Measurements from ENCODE around the gene UBE2L3. TPM values are rescaled to one million over a fixed set of nuclear protein-coding genes. Genes with fewer than 3 reads are reported as not detected.
A peak's percentile ranks its signal among the peaks of the same experiment; 100 is the strongest.
"Not testable (repeated sequence)": the region's sequence is repeated elsewhere in the genome, so short reads cannot be mapped to it uniquely, and the experiment has no call there.

Gene UBE2L3
- total and polyA plus RNA-seq, 2 of the 13 experiments (the other 11 are each of a cell fraction or from before 2014, with no cell fraction given), result 30.2 to 58.1 TPM

DNA sequence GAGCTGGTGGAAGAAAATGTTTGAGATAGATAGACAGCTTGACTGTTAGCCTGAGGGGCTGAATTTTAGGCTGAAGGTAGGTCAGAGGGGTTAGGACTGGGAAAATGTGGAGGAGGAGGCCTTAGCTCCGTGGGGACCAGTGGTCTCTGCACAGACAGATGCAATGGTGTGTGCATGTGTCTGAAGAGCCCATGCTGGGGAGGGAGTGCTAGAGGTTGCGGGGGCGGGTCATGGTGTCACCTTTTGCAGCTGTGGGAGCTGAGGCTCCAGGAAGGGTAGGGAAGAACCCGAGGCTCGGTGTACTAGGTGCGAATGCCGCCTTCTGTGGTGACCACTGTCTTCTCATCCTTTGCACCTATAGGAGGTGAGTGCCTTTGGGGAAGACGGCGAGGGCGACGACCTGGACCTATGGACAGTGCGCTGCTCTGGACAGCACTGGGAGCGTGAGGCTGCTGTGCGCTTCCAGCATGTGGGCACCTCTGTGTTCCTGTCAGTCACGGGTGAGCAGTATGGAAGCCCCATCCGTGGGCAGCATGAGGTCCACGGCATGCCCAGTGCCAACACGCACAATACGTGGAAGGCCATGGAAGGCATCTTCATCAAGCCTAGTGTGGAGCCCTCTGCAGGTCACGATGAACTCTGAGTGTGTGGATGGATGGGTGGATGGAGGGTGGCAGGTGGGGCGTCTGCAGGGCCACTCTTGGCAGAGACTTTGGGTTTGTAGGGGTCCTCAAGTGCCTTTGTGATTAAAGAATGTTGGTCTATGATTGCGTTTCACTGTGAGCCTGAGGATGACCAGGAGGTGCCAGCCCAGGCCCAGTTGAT is 76.2 kb downstream of the UBE2L3 start:
- TF ChIP-seq, protein P1, sequence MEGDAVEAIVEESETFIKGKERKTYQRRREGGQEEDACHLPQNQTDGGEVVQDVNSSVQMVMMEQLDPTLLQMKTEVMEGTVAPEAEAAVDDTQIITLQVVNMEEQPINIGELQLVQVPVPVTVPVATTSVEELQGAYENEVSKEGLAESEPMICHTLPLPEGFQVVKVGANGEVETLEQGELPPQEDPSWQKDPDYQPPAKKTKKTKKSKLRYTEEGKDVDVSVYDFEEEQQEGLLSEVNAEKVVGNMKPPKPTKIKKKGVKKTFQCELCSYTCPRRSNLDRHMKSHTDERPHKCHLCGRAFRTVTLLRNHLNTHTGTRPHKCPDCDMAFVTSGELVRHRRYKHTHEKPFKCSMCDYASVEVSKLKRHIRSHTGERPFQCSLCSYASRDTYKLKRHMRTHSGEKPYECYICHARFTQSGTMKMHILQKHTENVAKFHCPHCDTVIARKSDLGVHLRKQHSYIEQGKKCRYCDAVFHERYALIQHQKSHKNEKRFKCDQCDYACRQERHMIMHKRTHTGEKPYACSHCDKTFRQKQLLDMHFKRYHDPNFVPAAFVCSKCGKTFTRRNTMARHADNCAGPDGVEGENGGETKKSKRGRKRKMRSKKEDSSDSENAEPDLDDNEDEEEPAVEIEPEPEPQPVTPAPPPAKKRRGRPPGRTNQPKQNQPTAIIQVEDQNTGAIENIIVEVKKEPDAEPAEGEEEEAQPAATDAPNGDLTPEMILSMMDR (CRISPR knock-in tag; IDR thresholded peaks at IDR 0.05), result peak; percentile 43
- 0 out of 2 replicates have a peak, but pooled peaks have one; percentile 49 for TF ChIP-seq ZNF672 (CRISPR knock-in tag; IDR thresholded peaks at IDR 0.05)
- TF ChIP-seq ZKSCAN5 (CRISPR knock-in tag; IDR thresholded peaks at IDR 0.05), result 0 out of 2 replicates have a peak, but pooled peaks have one; percentile 19
- TF ChIP-seq HNRNPL (IDR thresholded peaks at IDR 0.05; ENCODE audit: low read depth, low read length), result 0 out of 2 replicates have a peak, but pooled peaks have one; percentile 32
- no peak for TF ChIP-seq ZNF773 (CRISPR knock-in tag; IDR thresholded peaks at IDR 0.05; ENCODE audit: borderline replicate concordance)
- peak; percentile 27; the same call in 1 of the 2 replicates for TF ChIP-seq ZNF768 (CRISPR knock-in tag; IDR thresholded peaks at IDR 0.05)
- BruUV-seq (replicated peaks), result no TSS peak
- POLR2A ChIA-PET, result interaction anchor here (1.1 to 3.3 kb wide), 6 partner anchors 14 to 75 kb away, joined by 3 to 58 read pairs (median 8); partner anchors contain the start of genes PPIL2 and YDJC
- H4K20me1 ChIP-seq (ENCODE audit: insufficient read depth, low read length), result no peaks in the 10 kb centered on the region
- H3K4me3 ChIP-seq (replicated peaks in 1 of 3; ENCODE audit: insufficient read depth in 1 of 3, low read depth in 2 of 3, low read length in 3 of 3), result peak overlapping the region in 2 of 3 experiments; percentile 66 to 85; a peak in 1 of 6 replicates
- 92% methylated on average over 11 of the region's 22 CpGs for WGBS (ENCODE audit: low lambda C conversion rate)
- no peak for ATAC-seq
- H3K27ac ChIP-seq (ENCODE audit: extremely low read length, insufficient read depth, low read length), result peak overlapping the region; percentile 78
- H3K4me1 ChIP-seq (ENCODE audit: insufficient read depth, low read length), result peaks cover 47% of the 10 kb centered on the region
- H3K27me3 ChIP-seq (ENCODE audit: control insufficient read depth in 1 of 2, insufficient read depth in 2 of 2, low read length in 2 of 2), result no peaks in the 10 kb centered on the region
- CTCF ChIA-PET (ENCODE audit: low intra/inter-chr PET ratio, low total read pairs), result interaction anchor here (2.5 to 3.0 kb wide), 2 partner anchors 14 to 19 kb away, joined by 11 to 16 read pairs; partner anchors contain the start of gene YDJC
- intact Hi-C loops (cut with micrococcal nuclease; ENCODE audit: unreplicated experiment) (loop anchor here (2.0 to 5.0 kb wide), 2 partner anchors 19 to 51 kb away; no protein-coding TSS in a partner anchor), in situ Hi-C loops (cut with HindIII; ENCODE audit: extremely low pct_ligation_motif_present, low pct_unique_long_range_greater_than_20kb) (no loop called here)
- peak overlapping the region; percentile 82 for H3K4me2 ChIP-seq (ENCODE audit: low read depth, low read length)
- H3K9ac ChIP-seq (ENCODE audit: insufficient read depth, low read depth, low read length), result peak overlapping the region; percentile 79; the same call in 1 of the 2 replicates
- H3K9me3 ChIP-seq (ENCODE audit: low read length), result no peaks in the 10 kb centered on the region
- DNase-seq (ENCODE audit: low spot score), result no peak
- no peak for FAIRE-seq
- H2AFZ ChIP-seq (ENCODE audit: low read length), result no peak overlapping the region
- H3K79me2 ChIP-seq (ENCODE audit: insufficient read depth, low read length), result peaks cover 10% of the 10 kb centered on the region
- peaks cover 0 to 14% of the 10 kb centered on the region in 2 experiments; a peak in 3 of 5 replicates for H3K36me3 ChIP-seq (replicated peaks in 1 of 2; ENCODE audit: control insufficient read depth in 1 of 2, insufficient read depth in 2 of 2, low read length in 2 of 2)

DNA sequence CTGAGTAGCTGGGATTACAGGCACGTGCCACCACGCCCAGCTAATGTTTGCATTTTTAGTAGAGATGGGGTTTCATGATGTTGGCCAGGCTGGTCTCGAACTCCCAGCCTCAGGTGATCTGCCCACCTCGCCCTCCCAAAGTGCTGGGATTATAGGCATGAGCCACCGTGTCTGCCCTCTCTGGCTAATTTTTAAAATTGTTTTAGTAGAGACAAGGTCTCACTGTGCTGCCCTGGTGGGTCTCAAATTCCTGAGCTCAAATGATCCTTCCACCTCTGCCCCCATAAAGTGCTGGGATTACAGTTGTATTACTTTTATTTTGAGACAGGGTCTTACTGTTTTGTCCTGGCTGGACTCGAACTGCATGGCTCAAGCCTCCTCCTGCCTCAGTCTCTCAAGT is 78.0 kb downstream of the UBE2L3 start:
- BruUV-seq (replicated peaks); H3K9ac ChIP-seq (ENCODE audit: insufficient read depth, low read depth, low read length); in situ Hi-C loops (cut with HindIII; ENCODE audit: extremely low pct_ligation_motif_present, low pct_unique_long_range_greater_than_20kb); H3K27me3 ChIP-seq (ENCODE audit: control insufficient read depth in 1 of 2, insufficient read depth in 2 of 2, low read length in 2 of 2); H3K9me3 ChIP-seq (ENCODE audit: low read length); H3K4me2 ChIP-seq (ENCODE audit: low read depth, low read length); FAIRE-seq; H4K20me1 ChIP-seq (ENCODE audit: insufficient read depth, low read length); DNase-seq (ENCODE audit: low spot score); intact Hi-C loops (cut with micrococcal nuclease; ENCODE audit: unreplicated experiment); H3K4me3 ChIP-seq (replicated peaks in 1 of 3; ENCODE audit: insufficient read depth in 1 of 3, low read depth in 2 of 3, low read length in 3 of 3); ATAC-seq; H2AFZ ChIP-seq (ENCODE audit: low read length); H3K27ac ChIP-seq (ENCODE audit: extremely low read length, insufficient read depth, low read length): not testable (repeated sequence)
- H3K79me2 ChIP-seq (ENCODE audit: insufficient read depth, low read length), result peaks cover 10% of the 10 kb centered on the region
- 93% methylated on average over 6 of the region's 6 CpGs for WGBS (ENCODE audit: low lambda C conversion rate)
- H3K36me3 ChIP-seq (replicated peaks in 1 of 2; ENCODE audit: control insufficient read depth in 1 of 2, insufficient read depth in 2 of 2, low read length in 2 of 2), result peaks cover 0 to 18% of the 10 kb centered on the region in 2 experiments; a peak in 3 of 5 replicates
- ChIA-PET POLR2A (interaction anchor here (0.7 kb wide), 2 partner anchors 20 to 39 kb away, joined by 3 read pairs; partner anchors contain the start of gene PPIL2), CTCF (ENCODE audit: low intra/inter-chr PET ratio, low total read pairs) (interaction anchor here (2.1 kb wide), 1 partner anchor 21 kb away, joined by 5 read pairs; no protein-coding TSS in a partner anchor)
- H3K4me1 ChIP-seq (ENCODE audit: insufficient read depth, low read length), result peaks cover 38% of the 10 kb centered on the region
